ENCODE results near the gene FOXA3. TPM values are rescaled to one million over a fixed set of nuclear protein-coding genes. Genes with fewer than 3 reads are reported as not detected.

Gene FOXA3
- total and polyA plus RNA-seq, 8 donors, result 19.8 to 45.0 (median 25.8) TPM

- Histone ChIP-seq H3K27me3 (no peaks in the 10 kb centered on the region), H3K4me1 (no peaks in the 10 kb centered on the region), H3K4me3 (no peak overlapping the region), H3K27ac (no peak overlapping the region), H3K36me3 (peaks cover 3 to 35% (median 8%) of the 10 kb centered on the region in 3 donors), H3K9me3 (no peaks in the 10 kb centered on the region)
- FAIRE-seq (no peak), DNase-seq (peak in 1 of 6 donors; percentile 53), ATAC-seq (peak in 1 of 4 donors; percentile 17)
- no peak for TF ChIP-seq CTCF (IDR thresholded peaks at IDR 0.05)
- 90 to 98% methylated on average over 16 of the region's 16 CpGs for WGBS, 2 donors
- intact Hi-C loops (cut with DNase I), result no loop called here
These were observed 9.9 kb upstream of the FOXA3 start for GRCh38 chr19:45854167-45854778.

- DNase-seq, result peak in 1 of 6 donors; percentile 21
- no peaks in the 10 kb centered on the region for H3K9me3 ChIP-seq
- no peak overlapping the region for H3K27ac ChIP-seq
- TF ChIP-seq CTCF (IDR thresholded peaks at IDR 0.05), result no peak
- H3K4me3 ChIP-seq, result no peak overlapping the region
- FAIRE-seq, result no peak
- H3K27me3 ChIP-seq, result no peaks in the 10 kb centered on the region
- no peaks in the 10 kb centered on the region for H3K36me3 ChIP-seq
- peaks cover 0 to 15% (median 7%) of the 10 kb centered on the region in 3 donors for H3K4me1 ChIP-seq
- no peak for ATAC-seq
- 70 to 77% methylated on average over 15 of the region's 15 CpGs for WGBS, 2 donors
- intact Hi-C loops (cut with DNase I), result no loop called here
These were observed 3.5 kb upstream of the FOXA3 start for GRCh38 chr19:45860359-45861259.

GRCh38 chr19:45862271-45862563 lies 1.9 kb upstream of the FOXA3 start:
- ATAC-seq, result no peak
- peak in 1 of 6 donors; percentile 25 for DNase-seq

GRCh38 chr19:45862564-45863334 lies 1.4 kb upstream of the FOXA3 start, which contains the start of gene SYMPK:
SYMPK (minus strand) TSS chr19:45863147; CDS start chr19:45854495, 8,652 bp downstream.
- Histone ChIP-seq H3K27ac (peak within 1 kb of the TSS; percentile 59 to 91 (median 80)), H3K27me3 (no peaks in the 10 kb centered on the region), H3K4me3 (peak within 1 kb of the TSS; percentile 88 to 94 (median 92)), H3K9me3 (no peaks in the 10 kb centered on the region), H3K4me1 (peaks cover 0 to 15% (median 7%) of the 10 kb centered on the region in 3 donors), H3K36me3 (no peaks in the 10 kb centered on the region)
- TF ChIP-seq CTCF (IDR thresholded peaks at IDR 0.05), result no peak
- intact Hi-C loops (cut with DNase I), result no loop called here
- FAIRE-seq (peak; percentile 90), DNase-seq (peak; percentile 97 to 100 (median 99)), ATAC-seq (peak; percentile 86 to 93 (median 88))
- 0 to 1% methylated on average over 57 to 65 of the region's 65 CpGs for WGBS, 2 donors

More at GRCh38 chr19:45862271-45862563, 1.9 kb upstream of the FOXA3 start:
- no peaks in the 10 kb centered on the region for H3K9me3 ChIP-seq
- H3K4me1 ChIP-seq, result peaks cover 0 to 15% (median 7%) of the 10 kb centered on the region in 3 donors
- H3K27me3 ChIP-seq, result no peaks in the 10 kb centered on the region
- peak overlapping the region; percentile 58 to 91 (median 78) for H3K27ac ChIP-seq
- 0 to 1% methylated on average over 11 of the region's 11 CpGs for WGBS, 2 donors
- no peak for TF ChIP-seq CTCF (IDR thresholded peaks at IDR 0.05)
- no peak for FAIRE-seq
- intact Hi-C loops (cut with DNase I), result no loop called here
- H3K36me3 ChIP-seq, result no peaks in the 10 kb centered on the region
- peak overlapping the region; percentile 88 to 94 (median 92) for H3K4me3 ChIP-seq

Data from pancreas (tissue), 10 donors.